ENCODE measurements around the gene THAP4. TPM values are rescaled to one million over a fixed set of nuclear protein-coding genes. Genes with fewer than 3 reads are reported as not detected.

Gene THAP4
- total RNA-seq, 4 donors from 2014 or later = 27.3 to 61.2 (median 42.0) TPM

DNA sequence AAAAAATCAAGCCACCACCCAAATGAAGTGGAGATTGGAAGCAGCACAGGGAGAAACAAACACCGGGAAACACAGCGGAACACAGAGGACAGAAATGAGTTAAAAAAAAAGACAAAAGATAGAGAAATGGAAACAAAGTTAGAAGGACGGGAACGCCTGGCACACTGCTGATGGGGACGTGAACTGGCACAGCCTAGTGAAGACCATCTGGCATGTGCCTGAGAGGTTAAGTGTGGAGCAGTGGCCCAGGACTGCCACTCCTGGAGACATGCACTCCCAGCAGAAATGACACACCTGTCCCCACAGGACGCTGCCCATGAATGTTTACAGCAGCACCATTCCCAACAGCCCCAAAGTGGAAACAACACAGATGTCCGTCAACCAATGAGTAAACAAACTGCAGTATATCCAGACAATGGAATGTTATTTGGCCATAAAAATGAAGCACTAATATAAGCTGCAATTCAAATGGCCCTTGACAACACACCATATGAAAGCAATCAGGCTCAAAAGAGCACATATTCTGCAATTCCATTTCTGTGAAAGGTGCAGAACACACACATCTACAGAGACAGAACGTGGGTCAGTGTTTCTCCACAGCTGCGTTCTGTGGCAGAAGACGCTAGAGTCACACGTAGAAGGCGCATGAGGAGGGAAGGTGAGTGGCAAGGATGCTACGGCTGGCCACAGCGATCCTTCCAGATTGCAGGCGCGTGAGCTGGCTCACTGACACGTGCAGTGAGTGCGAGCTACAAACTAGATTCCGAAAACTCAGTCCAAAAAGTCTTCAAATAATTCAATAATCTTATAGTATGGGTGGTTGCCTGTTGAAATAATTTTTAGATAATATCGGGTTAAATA, 24.6 kb downstream of the THAP4 start:
- H3K27ac ChIP-seq = peak overlapping the region in 1 of 4 donors; percentile 34

GRCh38 chr2:241611062-241611461, 25.9 kb downstream of the THAP4 start:
- Histone ChIP-seq H3K9me3 (no peaks in the 10 kb centered on the region), H3K27me3 (no peaks in the 10 kb centered on the region), H3K27ac (peak overlapping the region in 3 of 4 donors; percentile 58 to 88 (median 78)), H3K4me1 (peaks cover 0 to 30% (median 5%) of the 10 kb centered on the region in 4 donors), H3K4me3 (no peak overlapping the region), H3K36me3 (peaks cover 0 to 20% (median 0%) of the 10 kb centered on the region in 3 donors)
- WGBS, 2 donors = 91 to 94% methylated on average over 8 to 9 of the region's 13 CpGs
- TF ChIP-seq EP300 (IDR thresholded peaks at IDR 0.05) (no peak), POLR2A (IDR thresholded peaks at IDR 0.05) (no peak)
- TF ChIP-seq, protein P1, sequence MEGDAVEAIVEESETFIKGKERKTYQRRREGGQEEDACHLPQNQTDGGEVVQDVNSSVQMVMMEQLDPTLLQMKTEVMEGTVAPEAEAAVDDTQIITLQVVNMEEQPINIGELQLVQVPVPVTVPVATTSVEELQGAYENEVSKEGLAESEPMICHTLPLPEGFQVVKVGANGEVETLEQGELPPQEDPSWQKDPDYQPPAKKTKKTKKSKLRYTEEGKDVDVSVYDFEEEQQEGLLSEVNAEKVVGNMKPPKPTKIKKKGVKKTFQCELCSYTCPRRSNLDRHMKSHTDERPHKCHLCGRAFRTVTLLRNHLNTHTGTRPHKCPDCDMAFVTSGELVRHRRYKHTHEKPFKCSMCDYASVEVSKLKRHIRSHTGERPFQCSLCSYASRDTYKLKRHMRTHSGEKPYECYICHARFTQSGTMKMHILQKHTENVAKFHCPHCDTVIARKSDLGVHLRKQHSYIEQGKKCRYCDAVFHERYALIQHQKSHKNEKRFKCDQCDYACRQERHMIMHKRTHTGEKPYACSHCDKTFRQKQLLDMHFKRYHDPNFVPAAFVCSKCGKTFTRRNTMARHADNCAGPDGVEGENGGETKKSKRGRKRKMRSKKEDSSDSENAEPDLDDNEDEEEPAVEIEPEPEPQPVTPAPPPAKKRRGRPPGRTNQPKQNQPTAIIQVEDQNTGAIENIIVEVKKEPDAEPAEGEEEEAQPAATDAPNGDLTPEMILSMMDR (IDR thresholded peaks at IDR 0.05) = no peak
- no peak for DNase-seq (ENCODE audit: low spot score in 2 of 2)

More for the DNA sequence above, 24.6 kb downstream of the THAP4 start:
- TF ChIP-seq, protein P1 (IDR thresholded peaks at IDR 0.05) = no peak
- TF ChIP-seq POLR2A (IDR thresholded peaks at IDR 0.05) (no peak), EP300 (IDR thresholded peaks at IDR 0.05) (no peak)
- H3K9me3 ChIP-seq = no peaks in the 10 kb centered on the region
- 68 to 71% methylated on average over 20 of the region's 20 CpGs for WGBS, 2 donors
- peaks cover 0 to 33% (median 5%) of the 10 kb centered on the region in 4 donors for H3K4me1 ChIP-seq
- no peak for DNase-seq (ENCODE audit: low spot score in 2 of 2)
- no peaks in the 10 kb centered on the region for H3K27me3 ChIP-seq
- no peak overlapping the region for H3K4me3 ChIP-seq
- peaks cover 0 to 7% (median 0%) of the 10 kb centered on the region in 3 donors for H3K36me3 ChIP-seq

DNA sequence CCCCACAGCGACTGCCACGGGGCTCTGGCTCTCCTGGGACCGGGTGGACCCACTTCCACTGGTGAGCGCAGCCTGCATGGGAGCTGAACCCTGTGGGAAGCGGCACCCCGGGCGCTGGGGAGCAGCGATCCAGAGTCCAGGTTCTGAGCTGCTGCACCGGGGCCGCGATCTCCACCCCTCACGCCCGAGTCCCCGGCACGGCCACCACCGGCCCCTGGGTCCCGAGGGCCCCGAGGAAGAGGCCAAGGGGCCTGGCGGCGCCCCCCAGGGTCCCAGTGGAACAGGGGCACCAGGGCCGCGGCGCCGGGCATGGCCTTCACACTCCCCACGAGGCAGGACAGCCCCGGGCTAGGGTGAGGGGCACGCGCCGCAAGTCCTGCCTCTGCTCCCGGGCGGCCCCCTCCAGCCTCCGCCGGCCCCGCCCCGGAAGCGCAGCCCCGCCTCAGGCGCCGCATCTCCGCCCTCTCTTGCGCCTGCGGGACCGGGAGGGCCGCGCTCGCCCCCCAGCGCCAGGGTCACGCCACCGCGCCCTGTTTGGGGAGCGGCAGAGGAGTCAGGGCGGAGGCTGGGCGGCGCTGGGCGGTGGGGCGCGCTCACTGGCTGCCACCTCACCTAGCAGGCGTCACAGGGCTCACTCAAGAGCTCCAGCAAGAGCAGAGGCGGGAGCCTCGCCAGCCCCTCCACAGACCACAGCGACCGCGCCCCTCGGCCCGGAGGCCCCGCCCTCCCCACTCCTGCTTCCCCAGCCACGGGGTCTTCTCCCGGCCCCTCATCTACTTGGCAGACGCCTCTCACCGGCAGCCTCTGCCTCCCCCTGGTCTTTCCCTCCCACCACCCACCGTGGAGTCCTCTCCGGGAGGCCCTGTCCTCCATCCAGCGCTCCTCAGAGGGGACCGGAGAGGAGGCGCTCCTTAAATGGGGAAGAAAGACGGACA, 26.8 kb downstream of the THAP4 start:
- Histone ChIP-seq H3K27me3 (no peaks in the 10 kb centered on the region), H3K4me3 (peak overlapping the region; percentile 52 to 74 (median 65)), H3K36me3 (peaks cover 0 to 30% (median 0%) of the 10 kb centered on the region in 3 donors), H3K4me1 (peaks cover 0 to 30% (median 5%) of the 10 kb centered on the region in 4 donors), H3K9me3 (no peaks in the 10 kb centered on the region), H3K27ac (peak overlapping the region; percentile 58 to 88 (median 74))
- DNase-seq (ENCODE audit: low spot score in 2 of 2) = peak; percentile 45 to 50
- 6 to 11% methylated on average over 32 to 49 of the region's 76 CpGs for WGBS, 2 donors
- TF ChIP-seq, protein P1 (IDR thresholded peaks at IDR 0.05) = peak; percentile 70 to 79 (median 74)
- TF ChIP-seq POLR2A (IDR thresholded peaks at IDR 0.05) (peak in 1 of 2 donors; percentile 19), EP300 (IDR thresholded peaks at IDR 0.05) (peak in 1 of 2 donors; percentile 8)

DNA sequence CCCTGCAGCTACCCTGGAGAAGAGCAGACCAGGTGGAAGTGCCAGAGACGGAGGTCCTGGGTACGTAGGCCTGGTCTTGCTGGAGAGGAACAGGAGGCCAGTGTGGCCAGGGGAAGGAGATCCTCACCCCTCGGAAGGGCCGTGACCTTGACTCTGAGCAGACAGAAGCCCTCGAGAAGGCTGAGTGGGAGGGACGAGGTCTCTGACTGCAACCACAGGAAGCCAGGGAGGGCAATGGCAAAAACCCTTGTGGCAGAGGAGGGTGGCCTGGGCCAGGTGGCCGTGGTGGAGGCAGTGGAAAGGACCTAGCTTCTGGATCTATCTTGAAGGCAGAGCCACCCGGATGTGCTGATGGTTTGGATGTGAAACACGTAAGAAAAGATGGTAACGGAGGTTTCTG, 28.1 kb downstream of the THAP4 start:
- TF ChIP-seq POLR2A (IDR thresholded peaks at IDR 0.05) = no peak
- TF ChIP-seq, protein P1 (IDR thresholded peaks at IDR 0.05) = no peak
- TF ChIP-seq EP300 (IDR thresholded peaks at IDR 0.05) = no peak
- no peaks in the 10 kb centered on the region for H3K27me3 ChIP-seq
- peaks cover 0 to 30% (median 5%) of the 10 kb centered on the region in 4 donors for H3K4me1 ChIP-seq
- WGBS, 2 donors = 83 to 88% methylated on average over 10 of the region's 10 CpGs
- no peak overlapping the region for H3K27ac ChIP-seq
- H3K4me3 ChIP-seq = no peak overlapping the region
- DNase-seq (ENCODE audit: low spot score in 2 of 2) = no peak
- no peaks in the 10 kb centered on the region for H3K9me3 ChIP-seq
- peaks cover 0 to 40% (median 0%) of the 10 kb centered on the region in 3 donors for H3K36me3 ChIP-seq

Measured in tibial nerve (tissue), 4 donors.